Measurements from ENCODE around the gene RACK1.
"Not testable (repeated sequence)": the region's sequence is repeated elsewhere in the genome, so short reads cannot be mapped to it uniquely, and the experiment has no call there.

Gene RACK1

GRCh38 chr5:181243564-181244343 is at the start of gene RACK1:
Gene RACK1 (minus strand): TSS chr5:181243906. CDS start chr5:181243800, 106 bp downstream.
- Histone ChIP-seq H3K9me3 (ENCODE audit: insufficient read depth, low read length) (no peaks in the 10 kb centered on the region), H4K20me1 (ENCODE audit: insufficient read depth, low read length) (peaks cover 29% of the 10 kb centered on the region), H3K4me2 (ENCODE audit: low read length) (peak within 1 kb of the TSS; percentile 90), H3K79me2 (ENCODE audit: low read length) (peaks cover 79% of the 10 kb centered on the region), H2AFZ (ENCODE audit: low read depth, low read length) (peak within 1 kb of the TSS; percentile 83), H3K4me1 (ENCODE audit: low read length) (peaks cover 31% of the 10 kb centered on the region), H3K27ac (ENCODE audit: low read length) (peak within 1 kb of the TSS; percentile 93), H3K9ac (ENCODE audit: low read length) (peak within 1 kb of the TSS; percentile 96), H3K27me3 (ENCODE audit: low read depth, low read length) (no peaks in the 10 kb centered on the region), H3K36me3 (replicated peaks; ENCODE audit: low read depth, low read length) (peaks cover 34% of the 10 kb centered on the region), H3K4me3 (ENCODE audit: low read length) (peak within 1 kb of the TSS; percentile 95)
- TF ChIP-seq EZH2phosphoT487 (IDR thresholded peaks at IDR 0.05; ENCODE audit: low read depth) (no peak), CTCF (IDR thresholded peaks at IDR 0.05; ENCODE audit: low read depth, low read length) (no peak)

- H4K20me1 ChIP-seq (ENCODE audit: insufficient read depth, low read length); H2AFZ ChIP-seq (ENCODE audit: low read depth, low read length); H3K4me3 ChIP-seq (ENCODE audit: low read length); H3K9ac ChIP-seq (ENCODE audit: low read length); H3K4me1 ChIP-seq (ENCODE audit: low read length); H3K9me3 ChIP-seq (ENCODE audit: insufficient read depth, low read length); H3K79me2 ChIP-seq (ENCODE audit: low read length); H3K27ac ChIP-seq (ENCODE audit: low read length); H3K4me2 ChIP-seq (ENCODE audit: low read length); H3K36me3 ChIP-seq (replicated peaks; ENCODE audit: low read depth, low read length); H3K27me3 ChIP-seq (ENCODE audit: low read depth, low read length): not testable (repeated sequence)
Measured at GRCh38 chr5:181287331-181287730, 43.6 kb upstream of the RACK1 start.

- not testable (repeated sequence) for H3K9ac ChIP-seq (ENCODE audit: low read length); H4K20me1 ChIP-seq (ENCODE audit: insufficient read depth, low read length); H3K9me3 ChIP-seq (ENCODE audit: insufficient read depth, low read length); H3K36me3 ChIP-seq (replicated peaks; ENCODE audit: low read depth, low read length); H3K27ac ChIP-seq (ENCODE audit: low read length); H3K79me2 ChIP-seq (ENCODE audit: low read length); H3K4me3 ChIP-seq (ENCODE audit: low read length); H2AFZ ChIP-seq (ENCODE audit: low read depth, low read length); H3K4me1 ChIP-seq (ENCODE audit: low read length); H3K27me3 ChIP-seq (ENCODE audit: low read depth, low read length); H3K4me2 ChIP-seq (ENCODE audit: low read length)
Measured at GRCh38 chr5:181285962-181286705, 42.4 kb upstream of the RACK1 start.

- H2AFZ ChIP-seq (ENCODE audit: low read depth, low read length); H3K4me2 ChIP-seq (ENCODE audit: low read length); H3K79me2 ChIP-seq (ENCODE audit: low read length); H3K4me3 ChIP-seq (ENCODE audit: low read length); H3K27me3 ChIP-seq (ENCODE audit: low read depth, low read length); H3K9me3 ChIP-seq (ENCODE audit: insufficient read depth, low read length); H3K27ac ChIP-seq (ENCODE audit: low read length); H4K20me1 ChIP-seq (ENCODE audit: insufficient read depth, low read length); H3K9ac ChIP-seq (ENCODE audit: low read length); H3K4me1 ChIP-seq (ENCODE audit: low read length); H3K36me3 ChIP-seq (replicated peaks; ENCODE audit: low read depth, low read length): not testable (repeated sequence)
Measured at GRCh38 chr5:181283841-181284755, 40.4 kb upstream of the RACK1 start.

- H3K4me1 ChIP-seq (ENCODE audit: low read length): no peaks in the 10 kb centered on the region; the same call in 1 of the 2 replicates
- no peak overlapping the region for H2AFZ ChIP-seq (ENCODE audit: low read depth, low read length)
- H3K27me3 ChIP-seq (ENCODE audit: low read depth, low read length): no peaks in the 10 kb centered on the region
- no peaks in the 10 kb centered on the region for H4K20me1 ChIP-seq (ENCODE audit: insufficient read depth, low read length)
- H3K36me3 ChIP-seq (replicated peaks; ENCODE audit: low read depth, low read length): no peaks in the 10 kb centered on the region
- H3K27ac ChIP-seq (ENCODE audit: low read length): no peak overlapping the region
- no peak overlapping the region for H3K4me3 ChIP-seq (ENCODE audit: low read length)
- no peaks in the 10 kb centered on the region for H3K9me3 ChIP-seq (ENCODE audit: insufficient read depth, low read length)
- no peak for TF ChIP-seq CTCF (IDR thresholded peaks at IDR 0.05; ENCODE audit: low read depth, low read length)
- no peak for TF ChIP-seq EZH2phosphoT487 (IDR thresholded peaks at IDR 0.05; ENCODE audit: low read depth)
- H3K4me2 ChIP-seq (ENCODE audit: low read length): no peak overlapping the region
- H3K79me2 ChIP-seq (ENCODE audit: low read length): no peaks in the 10 kb centered on the region
- H3K9ac ChIP-seq (ENCODE audit: low read length): no peak overlapping the region
Measured at GRCh38 chr5:181283347-181283746, 39.6 kb upstream of the RACK1 start.

All from OCI-LY3 (cell line).